ENCODE measurements around the gene RAD23B. TPM values are rescaled to one million over a fixed set of nuclear protein-coding genes. Genes with fewer than 3 reads are reported as not detected.

RAD23B gene
- total and polyA plus RNA-seq, 2 of the 13 experiments (the other 11 are each of a cell fraction or from before 2014, with no cell fraction given) = 133 to 156 TPM

GRCh38 chr9:107251756-107252322 lies 31.2 kb upstream of the RAD23B start (continued):
- TF ChIP-seq CREB1 (IDR thresholded peaks at IDR 0.05) (no peak), CREB1 (CRISPR knock-in tag; IDR thresholded peaks at IDR 0.05) (peak; percentile 79), FOSL2 (CRISPR knock-in tag; IDR thresholded peaks at IDR 0.05) (peak; percentile 79), GATA4 (IDR thresholded peaks at IDR 0.05; ENCODE audit: borderline replicate concordance, low read depth) (peak; percentile 45; the same call in 1 of the 2 replicates), FOXJ3 (CRISPR knock-in tag; IDR thresholded peaks at IDR 0.05; ENCODE audit: borderline replicate concordance) (peak; percentile 13; the same call in 1 of the 2 replicates), ZNF891 (CRISPR knock-in tag; IDR thresholded peaks at IDR 0.05) (no peak), PAXIP1 (CRISPR knock-in tag; conservative IDR thresholded peaks at IDR 0.05) (peak; percentile 65), SATB2 (CRISPR knock-in tag; IDR thresholded peaks at IDR 0.05) (no peak), THAP11 (CRISPR knock-in tag; IDR thresholded peaks at IDR 0.05) (peak; percentile 62), MTF2 (CRISPR knock-in tag; IDR thresholded peaks at IDR 0.05; ENCODE audit: borderline replicate concordance) (no peak), TCF7 (IDR thresholded peaks at IDR 0.05; ENCODE audit: low read depth) (peak; percentile 86), ZNF878 (CRISPR knock-in tag; IDR thresholded peaks at IDR 0.05) (0 out of 2 replicates have a peak, but pooled peaks have one; percentile 35), HOMEZ (CRISPR knock-in tag; IDR thresholded peaks at IDR 0.05; ENCODE audit: low read depth) (peak; percentile 31; the same call in 1 of the 2 replicates), YEATS2 (CRISPR knock-in tag; IDR thresholded peaks at IDR 0.05; ENCODE audit: borderline replicate concordance) (peak; percentile 52; the same call in 1 of the 2 replicates), BCL6 (CRISPR knock-in tag; IDR thresholded peaks at IDR 0.05) (peak; percentile 79), HNF4A (CRISPR knock-in tag; IDR thresholded peaks at IDR 0.05) (peak; percentile 55), PRDM4 (CRISPR knock-in tag; IDR thresholded peaks at IDR 0.05; ENCODE audit: borderline replicate concordance) (no peak), ZBTB8A (CRISPR knock-in tag; IDR thresholded peaks at IDR 0.05; ENCODE audit: borderline replicate concordance, low read depth) (no peak)
- TF ChIP-seq, protein P1, sequence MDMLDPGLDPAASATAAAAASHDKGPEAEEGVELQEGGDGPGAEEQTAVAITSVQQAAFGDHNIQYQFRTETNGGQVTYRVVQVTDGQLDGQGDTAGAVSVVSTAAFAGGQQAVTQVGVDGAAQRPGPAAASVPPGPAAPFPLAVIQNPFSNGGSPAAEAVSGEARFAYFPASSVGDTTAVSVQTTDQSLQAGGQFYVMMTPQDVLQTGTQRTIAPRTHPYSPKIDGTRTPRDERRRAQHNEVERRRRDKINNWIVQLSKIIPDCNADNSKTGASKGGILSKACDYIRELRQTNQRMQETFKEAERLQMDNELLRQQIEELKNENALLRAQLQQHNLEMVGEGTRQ (IDR thresholded peaks at IDR 0.05; ENCODE audit: low read depth, low read length) = no peak
- TF ChIP-seq, protein P1 (CRISPR knock-in tag; IDR thresholded peaks at IDR 0.05; ENCODE audit: borderline replicate concordance) = no peak

Measured in HepG2 (cell line).